GM18520 (cell line): ENCODE results near the gene PTH2.

ENCODE experiments used
- ATAC-seq: cut with Tn5 transposase; IDR thresholded peaks from one replicate; pipeline ENCODE4 v1.9.1; 2021; ENCODE audit not compliant: unreplicated experiment

Gene PTH2

GRCh38 chr19:49432141-49433073 lies 9.2 kb upstream of the PTH2 start:
- ATAC-seq: no peak

GRCh38 chr19:49431330-49431749 lies 8.1 kb upstream of the PTH2 start:
- ATAC-seq: no peak

GRCh38 chr19:49430678-49431329 lies 7.6 kb upstream of the PTH2 start:
- no peak for ATAC-seq

- ATAC-seq: no peak
Measured at GRCh38 chr19:49430172-49430677, 7.0 kb upstream of the PTH2 start.

DNA sequence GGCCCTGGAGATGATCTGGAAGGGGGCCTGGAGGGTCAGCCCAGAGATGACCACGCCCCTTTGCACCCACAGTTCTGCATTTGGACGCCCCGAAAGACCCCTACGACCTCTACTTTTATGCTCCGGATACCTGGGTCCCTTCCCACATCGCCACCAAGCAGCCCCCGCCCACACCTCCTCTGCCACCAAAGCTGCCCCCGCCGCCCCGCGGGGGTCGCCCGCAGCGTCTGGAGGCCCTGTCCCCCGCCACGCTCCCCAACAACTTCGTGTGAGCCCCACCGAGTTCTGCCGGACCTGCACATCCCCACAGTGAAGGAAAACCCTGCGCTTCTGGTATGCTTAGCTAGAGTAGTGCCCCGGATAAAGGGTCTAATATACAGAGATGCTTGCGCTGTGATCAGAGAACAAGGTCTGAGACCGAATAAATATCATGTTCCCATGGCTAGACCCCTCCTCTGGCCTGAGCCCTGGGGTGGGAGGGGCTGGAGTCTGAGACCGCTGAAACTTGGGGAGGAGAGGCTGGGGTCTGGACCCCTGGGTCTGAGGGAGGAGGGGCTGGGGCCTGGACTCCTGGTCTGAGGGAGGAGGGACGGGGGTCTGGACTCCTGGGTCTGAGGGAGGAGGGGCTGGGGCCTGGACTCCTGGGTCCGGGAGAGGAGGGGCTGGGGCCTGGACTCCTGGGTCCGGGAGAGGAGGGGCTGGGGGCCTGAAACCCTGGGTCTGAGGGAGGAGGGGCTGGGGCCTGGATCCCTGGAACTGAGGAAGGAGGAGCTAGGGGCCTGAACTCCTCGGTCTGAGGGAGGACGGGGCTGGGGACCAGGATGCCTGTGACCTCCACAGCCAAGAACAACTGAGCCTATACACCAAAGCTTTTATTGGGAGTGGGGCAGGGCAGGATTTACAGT lies 5.6 kb upstream of the PTH2 start:
- no peak for ATAC-seq

DNA sequence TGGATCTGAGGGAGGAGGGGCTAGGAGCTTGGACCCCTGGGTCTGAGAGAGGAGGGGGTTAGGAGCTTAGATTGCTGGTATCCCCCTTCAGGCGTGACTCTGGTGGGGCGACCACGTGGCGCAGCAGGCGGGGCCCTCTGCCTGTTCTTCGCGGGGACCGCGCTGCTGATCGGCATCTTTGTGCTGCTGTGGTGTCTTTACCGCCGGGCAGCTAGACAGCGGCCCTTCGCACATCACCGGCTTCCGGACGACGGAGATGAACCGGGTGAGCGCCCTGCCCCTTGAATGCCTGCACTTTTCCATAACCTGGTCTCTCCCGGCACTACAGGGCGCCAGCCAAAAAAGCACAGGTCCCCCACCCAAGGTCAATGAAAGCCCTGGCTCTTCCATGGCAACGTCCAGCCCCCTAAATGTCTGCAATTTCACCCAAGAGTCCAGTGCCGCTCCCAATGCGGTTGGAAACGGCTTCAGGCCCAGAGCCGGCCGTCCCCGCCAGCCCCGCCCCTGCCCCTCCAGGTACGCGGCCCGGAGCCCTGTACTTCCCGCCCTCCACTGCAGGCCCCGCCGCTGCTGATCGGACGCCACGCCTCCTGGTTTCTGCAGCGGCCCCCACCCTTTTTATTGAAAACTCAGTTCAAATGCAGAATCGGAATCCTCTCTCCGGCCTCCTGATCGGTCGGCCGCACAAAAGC lies 4.8 kb upstream of the PTH2 start:
- ATAC-seq: no peak

- no peak for ATAC-seq
Measured at GRCh38 chr19:49427339-49427738, 4.1 kb upstream of the PTH2 start.

GRCh38 chr19:49425922-49426592 lies 2.8 kb upstream of the PTH2 start:
- ATAC-seq: no peak

DNA sequence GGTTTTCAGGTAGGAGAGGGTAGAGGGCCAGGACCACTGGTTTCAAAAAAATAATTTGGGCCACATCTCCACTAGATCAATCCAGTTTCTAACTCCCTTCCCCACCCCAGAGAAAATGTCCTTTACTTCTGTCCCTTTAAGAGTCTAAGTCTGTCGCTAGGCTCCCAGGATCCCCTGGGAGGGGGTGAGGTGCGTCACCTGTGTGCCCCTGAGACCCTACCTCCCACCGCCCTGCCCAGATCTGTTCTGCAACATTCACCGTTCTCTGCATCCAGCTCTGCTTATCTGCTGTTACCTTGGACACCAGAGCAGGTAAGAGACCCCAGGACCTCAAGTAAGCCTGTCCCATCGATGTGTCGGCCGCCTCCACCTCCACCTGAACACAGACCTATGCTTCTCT lies 1.9 kb upstream of the PTH2 start, which contains the start of gene GFY:
TSS of gene GFY (plus strand) at position 211 of the 400 bp plus-strand sequence. CDS start 1,043 bp downstream, outside the sequence.
- no peak for ATAC-seq

DNA sequence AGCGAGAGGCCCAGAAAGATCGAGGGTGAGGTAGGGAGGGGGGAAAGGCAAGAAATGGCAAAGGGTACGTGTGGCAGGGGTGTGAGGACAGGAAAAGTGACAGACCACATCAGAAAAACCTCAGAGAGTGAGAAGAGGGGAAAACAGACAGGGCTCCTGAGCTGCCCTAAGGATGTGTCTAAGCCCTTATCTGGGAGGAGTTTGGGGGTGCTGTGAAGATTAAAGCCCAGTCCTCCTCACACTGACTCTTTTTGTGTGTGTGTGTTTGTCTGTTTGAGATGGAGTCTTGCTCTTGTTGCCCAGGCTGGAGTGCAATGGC lies 703 bp upstream of the PTH2 start:
- no peak for ATAC-seq

DNA sequence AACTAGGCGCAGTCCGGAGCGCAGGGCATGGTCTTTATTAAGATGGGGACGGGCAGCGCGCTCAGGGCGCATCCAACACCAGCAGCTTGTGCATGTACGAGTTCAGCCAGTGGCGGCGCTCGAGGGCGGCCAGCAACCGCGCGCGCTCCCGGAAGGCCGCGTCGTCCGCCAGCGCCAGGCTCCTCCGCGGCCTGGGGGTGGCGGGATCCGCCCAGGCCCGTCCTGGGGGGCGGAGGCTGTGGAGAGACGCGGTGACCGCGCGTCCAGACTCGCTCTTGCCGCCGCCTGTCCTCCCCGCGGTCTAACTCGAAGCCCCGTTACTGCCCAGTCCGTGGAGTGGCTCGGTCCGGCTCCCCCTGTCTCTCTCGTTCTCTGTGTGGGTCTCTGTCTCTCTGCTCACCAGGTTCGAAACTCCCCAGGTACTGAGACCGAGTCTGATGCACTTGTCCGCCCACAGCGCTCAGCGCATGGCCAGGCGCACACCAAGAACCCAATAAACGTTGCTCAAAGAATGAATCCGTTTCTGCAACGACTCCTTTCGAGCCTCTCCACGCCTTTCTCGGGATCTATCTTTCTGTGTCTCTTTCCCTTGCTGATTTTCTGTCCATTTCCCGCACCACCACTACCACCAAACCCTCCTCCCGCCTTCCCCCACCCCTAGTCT lies 702 bp downstream of the PTH2 start:
- ATAC-seq: no peak

DNA sequence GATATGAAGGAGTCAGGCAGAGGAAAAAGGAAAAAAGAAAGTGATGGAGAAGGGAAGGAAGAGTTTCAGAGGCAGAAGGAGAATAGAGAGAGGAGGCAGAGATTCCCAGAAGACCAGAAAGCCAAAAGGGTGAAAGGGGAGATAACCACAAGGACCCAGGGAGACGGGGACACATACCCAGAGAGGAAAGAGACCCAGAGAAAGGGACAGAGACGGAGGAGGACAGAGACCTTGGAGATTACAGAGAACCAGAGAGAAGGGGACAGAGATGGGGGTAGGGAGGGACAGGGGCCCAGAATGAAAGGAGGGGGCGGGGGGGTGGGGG lies 1.4 kb downstream of the PTH2 start:
- ATAC-seq: no peak

DNA sequence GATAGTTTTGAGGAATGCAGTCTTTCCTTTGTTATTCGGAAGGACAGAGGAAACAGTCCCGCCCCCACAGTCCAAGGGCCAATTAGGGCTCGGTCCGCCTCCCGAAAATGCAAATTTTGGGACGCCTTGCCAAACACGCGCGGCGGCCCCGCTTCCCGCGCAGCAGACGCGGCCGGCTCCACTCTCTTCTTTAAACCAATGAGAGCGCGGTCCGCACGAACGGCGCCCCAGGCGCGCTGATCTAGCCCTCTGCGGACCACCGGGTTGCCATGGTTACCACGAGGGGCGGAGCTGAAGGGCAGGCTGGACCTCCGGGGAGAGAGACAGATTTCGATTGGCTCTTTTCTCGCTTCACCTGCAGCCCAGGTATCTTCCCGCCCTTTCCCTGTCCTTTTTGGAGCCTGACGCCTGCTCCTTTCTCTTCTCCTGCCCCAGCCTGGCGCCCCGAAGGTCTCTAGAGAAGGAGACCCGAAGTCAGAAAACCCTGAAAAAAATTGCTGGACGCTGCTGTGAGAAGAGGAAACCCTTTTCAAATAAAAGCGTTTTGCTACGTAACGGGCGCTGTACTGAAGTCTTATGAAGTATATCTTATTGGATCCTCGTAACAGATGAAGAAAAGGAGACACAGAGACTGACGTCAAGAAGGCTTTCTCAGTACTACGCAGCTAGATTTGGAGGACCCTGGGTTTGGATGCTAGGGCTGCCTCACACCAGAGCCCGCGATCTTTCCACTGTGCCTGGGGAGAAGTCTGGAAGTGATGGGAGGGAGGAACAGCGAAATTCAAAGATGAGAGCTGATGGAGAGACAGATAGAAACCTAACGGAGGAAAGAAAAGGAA lies 2.0 kb downstream of the PTH2 start:
- no peak for ATAC-seq

DNA sequence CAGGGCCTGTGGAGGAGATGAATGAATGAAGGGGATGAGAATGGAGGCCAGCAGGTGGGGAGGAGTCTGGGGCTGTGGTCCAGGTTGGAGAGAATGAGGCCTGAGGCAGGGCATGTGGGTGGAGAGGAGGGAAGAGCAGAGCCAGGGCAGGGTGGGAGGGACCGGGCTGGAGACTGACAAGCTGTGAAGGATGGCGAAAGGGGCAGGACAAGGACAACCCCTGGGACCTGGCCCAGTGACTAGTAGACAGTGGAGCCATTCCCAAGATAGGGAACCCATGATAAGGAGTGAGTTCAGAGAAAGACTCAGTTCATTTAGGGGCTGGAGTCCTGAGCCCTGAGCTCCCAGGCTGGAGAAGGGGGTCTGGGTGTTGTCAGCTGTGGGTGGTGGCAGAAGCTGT lies 3.0 kb downstream of the PTH2 start:
- ATAC-seq: no peak

DNA sequence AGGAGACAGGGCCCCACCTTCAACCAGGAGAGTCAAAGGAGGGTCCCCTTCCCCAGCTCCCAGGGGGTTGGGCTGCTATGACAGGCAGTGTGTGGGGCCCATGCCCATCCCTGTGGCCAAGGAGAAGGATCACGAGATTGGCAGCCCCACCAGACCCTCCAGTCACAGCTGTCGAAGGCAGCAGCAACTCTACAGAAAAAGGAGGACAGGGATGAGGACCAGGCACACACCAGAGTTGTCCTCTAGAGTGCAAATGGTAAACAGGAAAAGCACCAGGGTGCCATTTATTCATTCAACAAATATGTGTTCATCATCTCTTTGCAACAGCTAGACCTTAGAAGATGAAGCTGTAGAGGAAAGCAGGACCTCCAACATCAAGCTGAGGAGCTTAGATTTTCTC lies 4.1 kb downstream of the PTH2 start:
- ATAC-seq: no peak

DNA sequence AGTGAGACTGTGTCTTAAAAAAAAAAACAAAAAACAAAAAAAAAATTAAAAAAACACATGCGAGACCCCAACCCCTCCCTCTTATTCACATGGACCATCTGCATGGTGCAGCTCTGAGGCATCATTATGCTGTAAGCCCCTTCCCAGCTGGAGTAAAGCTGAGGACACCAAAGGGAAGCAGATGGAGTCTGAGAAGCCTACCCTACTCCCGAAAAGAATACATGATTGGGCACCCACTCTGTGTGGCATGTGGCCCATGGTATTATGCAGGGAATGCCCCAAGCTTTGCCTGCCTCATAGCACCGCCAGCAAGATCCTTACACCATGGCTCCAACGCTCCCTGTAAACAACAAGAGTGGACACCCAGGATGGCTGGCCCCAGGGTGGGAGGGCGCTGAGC lies 4.7 kb downstream of the PTH2 start:
- ATAC-seq: no peak

GRCh38 chr19:49417088-49417487 lies 6.2 kb downstream of the PTH2 start:
- no peak for ATAC-seq

DNA sequence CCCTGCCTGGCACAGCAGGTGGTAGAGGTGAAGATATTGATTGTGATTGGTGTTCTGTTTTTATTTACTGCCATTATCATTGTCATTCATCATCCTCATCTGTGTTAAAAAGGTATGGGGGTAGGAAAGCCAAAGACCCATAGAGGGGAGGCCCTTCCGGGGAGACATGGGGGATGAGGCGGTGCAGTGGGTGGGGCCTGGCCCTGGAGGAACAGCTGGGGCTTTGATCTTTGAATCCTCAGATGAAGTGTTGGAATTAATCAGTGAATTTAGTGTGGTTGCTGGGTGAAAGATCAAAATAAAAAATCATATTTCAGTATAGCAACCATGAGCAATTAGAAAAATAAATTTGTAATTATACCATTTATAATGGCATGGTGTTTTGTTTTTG lies 7.4 kb downstream of the PTH2 start:
- ATAC-seq: no peak
